NK-92 (cell line): ENCODE results near the gene CTNNA3.

Experiments
- DNase-seq: peaks from one replicate; lab custom pipeline; 2025; ENCODE audit not compliant: unreplicated experiment; lab: John Stamatoyannopoulos, UW

The CTNNA3 gene

GRCh38 chr10:66008221-66008620 lies 1687.8 kb downstream of the CTNNA3 start:
- DNase-seq: no peak

DNA sequence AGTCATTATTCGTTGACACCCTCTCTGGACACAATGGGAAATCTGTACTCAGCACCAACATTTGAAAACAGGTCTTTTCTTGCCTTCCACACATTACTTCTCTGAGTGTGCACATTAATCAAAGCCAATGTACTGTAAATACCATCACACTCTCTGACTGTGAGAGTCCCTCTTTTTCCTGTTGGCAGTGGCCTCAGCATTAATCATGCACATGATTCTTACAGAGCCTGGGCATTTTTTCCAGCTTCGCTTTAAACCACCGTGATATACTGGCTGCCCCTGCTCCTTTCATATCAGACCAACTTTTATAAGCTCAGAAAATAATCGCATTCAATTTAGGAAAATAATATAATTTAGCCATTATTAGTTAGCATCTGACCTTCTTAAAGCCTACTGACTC lies 1689.6 kb downstream of the CTNNA3 start:
- DNase-seq: no peak

GRCh38 chr10:65993451-65993850 lies 1702.5 kb downstream of the CTNNA3 start:
- DNase-seq: no peak

GRCh38 chr10:65968871-65969270 lies 1727.1 kb downstream of the CTNNA3 start:
- DNase-seq: no peak

- DNase-seq: no peak
Measured at GRCh38 chr10:65968437-65968836, 1727.6 kb downstream of the CTNNA3 start.

DNA sequence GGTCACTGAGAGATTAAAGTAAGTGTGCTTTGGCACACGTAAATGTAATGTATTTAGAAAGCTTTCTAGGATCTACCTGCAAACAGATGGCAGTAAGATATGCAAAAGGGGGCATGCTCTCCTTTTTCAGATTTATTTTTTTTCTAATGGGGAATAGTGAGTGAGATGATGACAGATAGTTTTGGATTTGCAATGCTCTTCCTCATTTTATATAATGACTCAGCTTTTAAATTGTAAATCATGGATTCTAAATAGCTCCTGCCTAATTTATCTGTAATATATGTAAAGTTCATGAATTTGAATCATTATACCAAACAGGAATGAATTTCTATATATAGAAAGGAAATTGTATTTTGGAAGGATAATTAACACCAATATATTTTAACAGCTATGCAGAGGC lies 1731.8 kb downstream of the CTNNA3 start:
- DNase-seq: no peak

- DNase-seq: no peak
Measured at GRCh38 chr10:65952086-65952485, 1743.9 kb downstream of the CTNNA3 start.

DNA sequence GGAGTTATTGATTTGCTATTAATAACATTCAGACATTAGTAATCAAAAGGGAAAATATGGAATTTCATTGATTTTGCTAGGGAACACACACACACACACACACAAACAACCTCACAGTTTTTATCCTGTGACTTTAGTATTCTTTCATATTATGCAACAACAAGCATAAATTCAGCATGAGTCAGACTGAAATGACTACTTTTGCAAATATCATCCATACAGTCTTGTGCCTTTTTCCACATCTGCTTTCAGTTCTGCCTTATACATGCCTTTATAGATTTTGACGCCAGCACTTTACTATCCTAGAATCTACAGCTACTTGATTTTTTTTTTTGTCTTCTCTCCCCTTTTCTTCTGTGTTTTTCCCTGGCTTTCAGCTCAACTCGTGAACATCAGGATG lies 1745.9 kb downstream of the CTNNA3 start:
- no peak for DNase-seq

DNA sequence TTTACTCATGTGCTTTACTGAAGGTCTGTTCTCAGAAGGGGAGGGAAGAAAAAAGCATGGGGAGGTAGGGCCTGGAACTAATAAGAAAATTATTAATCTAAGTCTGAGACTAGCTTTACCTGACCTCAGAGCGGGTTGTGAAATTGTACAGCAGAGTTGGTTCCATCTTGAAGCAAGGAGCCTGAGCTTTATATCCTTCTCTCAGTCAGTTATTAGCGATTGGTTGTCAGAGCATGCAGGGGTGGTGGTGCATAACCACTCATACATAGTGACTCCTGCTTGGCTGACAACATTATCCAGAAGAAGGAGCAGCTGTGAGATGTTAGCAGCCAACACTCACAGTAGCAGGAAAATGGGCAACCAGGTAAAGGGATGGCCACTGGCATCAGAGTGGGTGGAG lies 1746.5 kb downstream of the CTNNA3 start:
- DNase-seq: no peak

DNA sequence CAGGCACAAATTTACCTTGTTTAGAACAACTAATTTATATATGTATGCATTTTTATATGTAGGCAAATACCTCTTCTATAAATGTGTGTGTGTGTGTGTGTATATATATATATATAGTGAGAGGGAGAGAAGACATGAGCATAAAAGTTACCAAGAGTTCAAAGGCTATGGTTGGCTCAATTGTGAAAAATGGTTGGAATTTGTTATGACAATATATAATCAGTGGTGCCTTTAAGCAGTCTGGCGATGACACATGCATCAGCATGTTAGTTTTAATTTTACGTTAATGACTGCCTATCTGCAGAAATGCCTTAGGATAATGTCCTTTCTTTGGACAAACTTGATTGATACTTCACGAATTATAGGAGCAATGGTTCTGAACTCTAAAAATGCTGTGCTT lies 1750.9 kb downstream of the CTNNA3 start:
- no peak for DNase-seq

DNA sequence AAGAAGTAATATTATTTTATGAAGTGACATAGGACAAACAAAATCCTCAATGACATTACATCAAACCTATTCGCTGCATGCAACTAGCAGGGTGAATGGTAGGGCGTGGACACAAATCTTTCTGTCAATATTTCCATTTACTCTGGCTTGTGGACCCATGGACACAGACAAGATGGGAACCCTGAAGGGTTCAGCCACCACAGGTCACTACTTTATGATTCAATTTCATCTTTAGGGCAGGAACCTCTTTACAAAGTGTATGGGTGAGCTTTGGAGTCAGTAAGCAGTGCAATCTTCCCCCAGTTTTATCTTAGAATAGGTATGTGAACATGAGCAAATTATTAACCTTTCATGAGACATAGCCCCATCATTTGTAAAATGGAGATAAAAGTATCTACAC lies 1752.5 kb downstream of the CTNNA3 start:
- DNase-seq: no peak

- DNase-seq: no peak
Measured at GRCh38 chr10:65940816-65941662, 1755.0 kb downstream of the CTNNA3 start.

GRCh38 chr10:65940105-65940504 lies 1755.9 kb downstream of the CTNNA3 start:
- DNase-seq: no peak

- DNase-seq: no peak
Measured at GRCh38 chr10:65931291-65932070, 1764.5 kb downstream of the CTNNA3 start.

DNA sequence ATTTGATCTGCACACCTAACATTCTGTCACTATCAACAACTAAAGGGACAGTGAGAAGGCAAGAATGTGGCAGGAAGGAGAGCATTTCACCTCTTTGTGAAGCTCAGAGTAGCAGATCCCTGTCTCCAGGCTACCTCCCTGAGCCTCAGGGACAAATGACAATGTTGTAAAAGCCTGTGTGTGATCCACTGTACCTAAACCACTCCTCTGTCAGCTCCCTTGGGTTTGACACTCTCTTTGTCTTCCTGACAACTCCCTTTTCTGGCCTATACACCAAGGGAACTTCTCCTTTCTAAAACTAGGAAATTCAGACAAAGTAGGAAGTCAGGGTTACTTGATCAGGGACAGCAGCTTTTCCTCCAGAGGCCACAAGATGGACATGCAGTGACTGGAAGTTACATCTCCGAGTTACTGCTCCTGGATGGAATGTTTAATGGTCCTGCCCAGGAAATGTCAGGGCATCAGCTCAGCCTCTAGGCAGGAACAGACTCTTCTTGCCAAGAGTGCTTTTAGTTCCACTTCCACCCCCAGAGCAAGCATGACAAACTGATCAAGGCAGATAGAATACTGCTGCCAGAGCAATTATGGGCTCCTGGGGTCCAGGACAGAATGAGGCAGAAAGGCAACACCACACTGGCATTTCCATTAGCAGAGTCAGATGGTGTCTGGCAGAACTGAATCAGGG lies 1784.7 kb downstream of the CTNNA3 start:
- DNase-seq: no peak

GRCh38 chr10:65910209-65910608 lies 1785.8 kb downstream of the CTNNA3 start:
- no peak for DNase-seq

- no peak for DNase-seq
Measured at GRCh38 chr10:65907199-65907712, 1788.7 kb downstream of the CTNNA3 start.

- DNase-seq: no peak
Measured at GRCh38 chr10:65903620-65904019, 1792.4 kb downstream of the CTNNA3 start.

- no peak for DNase-seq
Measured at GRCh38 chr10:65900271-65900670, 1795.7 kb downstream of the CTNNA3 start.

DNA sequence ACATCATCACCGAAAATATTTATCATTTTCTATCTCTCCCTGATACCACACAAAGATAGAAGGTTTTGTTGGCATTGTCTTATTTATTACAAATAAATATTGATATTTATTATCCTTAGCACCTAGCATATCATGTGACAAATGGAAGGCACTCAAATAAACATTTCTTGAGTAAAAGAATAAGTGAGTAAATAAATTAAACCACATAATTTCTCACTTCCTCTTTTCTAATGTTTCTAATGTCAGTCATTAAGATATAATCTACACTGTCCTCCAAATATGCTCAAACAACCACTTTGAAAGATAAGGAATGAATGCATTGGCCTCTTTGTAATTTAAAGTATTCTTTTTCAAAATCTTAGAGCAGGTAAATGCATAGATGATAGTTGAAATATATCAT lies 1797.9 kb downstream of the CTNNA3 start:
- DNase-seq: no peak

GRCh38 chr10:65894961-65895360 lies 1801.0 kb downstream of the CTNNA3 start:
- DNase-seq: no peak

GRCh38 chr10:65894379-65894778 lies 1801.6 kb downstream of the CTNNA3 start:
- DNase-seq: no peak
